ENCODE data around the gene CEP41.
"Not testable (repeated sequence)": the region's sequence is repeated elsewhere in the genome, so short reads cannot be mapped to it uniquely, and the experiment has no call there.

The CEP41 gene

GRCh38 chr7:130461272-130461671 is 20.5 kb upstream of the CEP41 start:
- no peak for DNase-seq (ENCODE audit: low read depth)

DNA sequence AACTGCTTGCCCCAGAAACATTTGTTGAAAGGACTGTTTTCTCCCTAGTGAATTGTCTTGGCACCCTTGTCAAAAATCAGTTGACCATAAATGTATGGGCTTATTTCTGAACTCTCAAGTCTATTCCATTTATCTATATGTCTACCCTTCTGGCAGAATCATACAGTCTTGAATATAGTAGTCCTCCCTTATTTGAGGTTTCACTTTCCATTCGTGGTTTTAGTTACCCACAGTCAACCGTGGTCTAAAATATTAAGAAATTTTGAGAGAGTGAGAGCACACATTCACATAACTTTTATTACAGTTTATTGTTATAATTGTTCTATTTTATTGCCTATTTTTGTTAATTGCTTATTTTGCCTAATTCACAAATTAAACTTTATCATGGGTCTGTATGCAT is 17.4 kb upstream of the CEP41 start:
- no peak for DNase-seq (ENCODE audit: low read depth)

GRCh38 chr7:130454959-130455358 is 14.1 kb upstream of the CEP41 start:
- no peak for DNase-seq (ENCODE audit: low read depth)

GRCh38 chr7:130452951-130453350 is 12.1 kb upstream of the CEP41 start:
- DNase-seq (ENCODE audit: low read depth) = no peak

DNA sequence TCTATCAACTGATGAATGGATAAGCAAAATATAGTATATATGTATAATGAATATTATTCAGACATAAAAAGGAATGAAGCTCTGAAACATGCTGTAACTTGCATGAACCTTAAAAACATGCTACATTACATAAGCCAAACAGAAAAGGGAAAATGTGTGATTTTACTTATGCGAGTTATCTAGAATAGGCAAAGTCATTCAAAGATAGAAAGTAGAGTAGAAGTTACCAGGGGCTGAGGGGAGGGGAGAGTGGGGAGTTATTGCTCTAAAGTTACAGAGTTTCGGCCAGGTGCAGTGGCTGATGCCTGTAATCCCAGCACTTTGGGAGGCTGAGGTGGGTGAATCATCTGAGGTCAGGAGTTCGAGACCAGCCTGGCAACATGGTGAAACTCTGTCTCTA is 10.5 kb upstream of the CEP41 start:
- DNase-seq (ENCODE audit: low read depth) = not testable (repeated sequence)

- DNase-seq (ENCODE audit: low read depth) = no peak
Observed at GRCh38 chr7:130446259-130446658, 5.4 kb upstream of the CEP41 start.

GRCh38 chr7:130444751-130445407 is 4.1 kb upstream of the CEP41 start:
- no peak for DNase-seq (ENCODE audit: low read depth)

DNA sequence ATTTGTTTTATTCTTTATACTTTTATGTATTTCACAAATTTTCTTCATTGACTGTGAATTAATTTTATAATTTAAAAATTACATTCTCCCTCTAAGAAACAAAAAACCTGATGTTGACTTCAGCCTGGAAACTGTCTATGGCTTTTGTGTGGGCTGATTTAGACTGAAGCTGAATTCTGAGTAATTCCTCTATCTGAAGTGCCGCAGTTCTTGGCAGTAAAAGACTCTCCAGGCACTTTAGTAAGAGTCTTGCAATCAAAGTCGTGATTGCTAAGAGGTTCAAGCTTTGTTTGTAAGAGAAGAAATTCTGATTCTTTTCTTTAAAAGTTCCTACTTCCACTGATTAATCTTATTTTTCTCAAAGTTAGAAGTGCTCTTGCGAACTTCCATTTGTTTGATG is 3.4 kb upstream of the CEP41 start:
- no peak for DNase-seq (ENCODE audit: low read depth)

DNA sequence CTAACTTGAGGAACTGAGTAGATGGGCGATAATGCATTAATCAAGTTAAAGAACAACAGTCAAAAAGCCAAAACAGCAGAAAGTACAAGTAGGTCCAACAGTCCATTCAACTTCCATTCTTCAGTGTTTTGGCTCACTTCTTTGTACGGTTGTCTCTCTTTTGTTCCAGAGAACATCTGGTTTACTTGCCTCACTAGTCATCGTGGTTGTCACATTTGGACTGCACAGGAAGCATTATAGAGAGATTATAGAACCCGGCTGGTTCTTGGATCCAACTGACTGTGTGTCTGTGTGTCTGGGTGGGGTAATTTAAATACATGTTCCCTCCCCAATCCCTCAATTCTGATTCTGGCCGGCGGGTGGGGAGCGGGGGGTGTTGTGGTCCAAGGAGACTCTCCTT is 1.8 kb upstream of the CEP41 start:
- no peak for DNase-seq (ENCODE audit: low read depth)

- DNase-seq (ENCODE audit: low read depth) = no peak
Observed at GRCh38 chr7:130441408-130441869, 623 bp upstream of the CEP41 start.

DNA sequence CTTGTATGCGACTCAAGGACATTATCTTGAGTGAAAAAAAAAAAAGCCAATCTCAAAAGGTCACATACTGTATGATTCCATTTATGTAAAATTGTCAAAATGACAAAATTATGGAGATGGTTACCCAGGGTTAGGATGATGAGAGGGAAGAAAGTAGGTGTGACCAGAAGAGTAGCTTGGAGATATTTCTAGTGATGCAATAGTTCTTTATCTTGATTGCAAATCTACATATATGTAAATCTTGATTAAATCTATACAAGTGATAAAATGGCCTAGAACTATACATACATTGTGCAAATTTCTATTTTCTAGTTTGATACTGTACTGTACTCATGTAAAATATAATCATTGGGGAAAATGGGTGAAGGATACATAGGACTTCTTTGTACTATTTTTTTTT is 4.6 kb downstream of the CEP41 start:
- DNase-seq (ENCODE audit: low read depth) = no peak

- no peak for DNase-seq (ENCODE audit: low read depth)
Observed at GRCh38 chr7:130435311-130435854, 5.4 kb downstream of the CEP41 start.

DNA sequence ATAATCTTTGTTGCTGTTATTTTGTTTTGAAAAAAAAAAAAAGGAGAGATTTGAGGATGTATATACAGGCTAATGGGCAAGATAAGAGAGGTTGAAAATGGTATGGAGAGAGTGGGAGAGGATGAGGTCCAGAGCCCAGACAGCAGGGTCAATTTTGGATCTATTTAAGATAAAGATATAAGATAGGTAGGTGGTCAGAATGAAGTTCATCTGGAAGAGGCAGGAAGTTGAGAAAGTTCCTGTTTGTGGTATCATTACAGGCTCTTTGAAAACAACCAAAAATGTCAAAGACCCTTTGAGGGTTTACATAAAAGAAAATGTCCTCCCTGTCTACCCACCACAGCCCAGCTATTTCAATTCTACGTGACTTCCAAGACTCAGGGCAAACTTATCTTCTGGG is 7.5 kb downstream of the CEP41 start:
- no peak for DNase-seq (ENCODE audit: low read depth)

GRCh38 chr7:130432886-130433285 is 7.9 kb downstream of the CEP41 start:
- no peak for DNase-seq (ENCODE audit: low read depth)

DNA sequence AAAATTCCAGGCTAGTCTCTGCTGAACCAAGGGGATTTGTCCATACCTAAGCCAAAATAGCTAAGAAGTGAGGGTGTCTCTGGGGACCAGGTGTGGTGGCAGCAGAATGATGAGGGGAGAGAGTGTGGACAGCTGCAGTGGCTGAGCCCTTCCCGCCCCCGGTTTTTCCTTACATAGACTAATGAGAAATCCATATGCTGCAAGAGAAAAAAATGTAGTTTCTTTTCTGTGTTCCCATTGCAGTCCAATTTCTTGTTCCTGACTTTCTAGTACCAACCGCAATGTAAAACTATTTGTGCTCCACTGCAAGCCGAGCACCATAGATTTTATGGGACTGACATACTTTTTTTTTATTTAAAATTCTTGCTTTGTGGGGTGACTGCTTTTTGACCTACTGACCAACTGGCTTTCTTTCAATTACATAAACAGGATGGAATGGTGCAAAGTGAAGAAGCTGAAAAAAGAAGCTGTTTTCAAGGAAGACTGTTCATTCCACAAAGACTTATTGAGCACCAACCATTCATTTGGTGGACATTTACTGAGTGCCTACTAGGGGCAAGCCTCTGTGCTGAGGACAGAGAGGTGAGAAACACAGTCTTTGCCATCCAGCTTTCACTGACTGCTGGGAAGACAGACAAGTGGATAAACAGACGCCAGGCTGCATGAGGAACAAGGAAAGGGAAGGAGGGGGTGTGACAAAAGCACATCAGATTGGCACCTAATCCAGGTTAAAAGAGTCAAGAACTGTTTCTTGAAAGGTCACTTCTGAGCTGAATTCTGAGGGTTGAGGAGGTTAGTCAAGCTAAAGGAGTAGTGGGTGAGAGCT is 9.8 kb downstream of the CEP41 start:
- no peak for DNase-seq (ENCODE audit: low read depth)

DNA sequence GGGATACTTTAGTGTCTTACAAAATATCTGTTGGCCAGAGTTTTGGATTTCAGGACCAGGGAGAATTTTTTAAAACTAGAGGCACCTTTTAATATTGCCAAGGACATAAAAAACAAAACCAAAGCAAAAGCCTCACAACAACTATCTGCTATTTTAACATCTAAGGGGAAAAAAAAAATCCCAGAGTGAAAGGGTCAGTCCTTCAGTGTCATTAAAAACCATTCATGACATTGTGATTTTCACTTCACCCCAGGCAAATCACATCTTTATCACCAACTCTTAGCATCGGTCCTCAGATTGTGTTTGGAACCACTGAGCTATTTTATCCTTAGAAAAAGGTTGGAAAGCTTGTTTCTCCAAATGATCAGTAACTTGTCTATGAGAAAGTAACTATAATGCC is 10.7 kb downstream of the CEP41 start:
- DNase-seq (ENCODE audit: low read depth) = no peak

- no peak for DNase-seq (ENCODE audit: low read depth)
Observed at GRCh38 chr7:130429019-130429418, 11.8 kb downstream of the CEP41 start.

DNA sequence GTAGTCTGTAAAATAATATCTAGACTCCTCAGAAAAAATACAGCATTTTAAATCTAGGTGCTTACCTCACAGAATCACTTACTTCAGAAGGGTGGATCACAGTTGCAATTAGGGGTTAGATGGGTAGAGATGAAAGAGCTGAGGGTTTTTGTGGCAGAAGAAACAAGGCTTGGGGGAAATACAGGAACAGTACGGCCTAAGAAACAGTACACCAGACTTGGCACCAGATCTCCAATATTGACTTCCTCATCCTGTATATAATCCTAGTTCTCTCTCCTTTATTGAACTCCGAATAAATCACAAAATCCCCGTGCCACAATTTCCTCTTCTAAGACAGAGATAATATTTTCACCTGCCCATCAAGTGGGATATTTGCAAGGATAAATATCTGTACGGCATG is 14.3 kb downstream of the CEP41 start:
- no peak for DNase-seq (ENCODE audit: low read depth)

- no peak for DNase-seq (ENCODE audit: low read depth)
Observed at GRCh38 chr7:130425796-130426195, 15.0 kb downstream of the CEP41 start.

DNA sequence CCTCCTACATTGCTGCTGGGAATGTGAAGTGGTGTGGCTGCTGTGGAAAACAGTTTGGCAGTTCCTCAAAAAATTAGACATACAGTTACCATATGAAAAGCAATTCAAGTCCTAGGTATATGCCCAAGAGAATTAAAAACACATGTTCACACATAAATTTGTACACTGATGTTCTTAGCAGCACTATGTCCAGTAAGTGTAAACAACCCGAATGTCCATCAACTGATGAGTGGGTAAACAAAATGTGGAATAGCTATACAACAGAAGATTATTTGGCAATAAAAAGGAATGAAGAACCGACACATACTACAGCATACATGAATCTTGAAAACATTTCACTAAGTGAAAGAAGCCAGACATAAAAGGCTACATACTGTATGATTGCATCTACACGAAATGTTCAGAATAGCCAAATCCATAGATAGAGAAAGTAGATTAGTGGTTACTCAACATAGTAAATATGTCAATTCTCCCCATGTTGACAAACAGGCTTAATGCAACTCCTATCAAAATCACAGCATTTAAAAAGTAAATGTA is 17.2 kb downstream of the CEP41 start:
- DNase-seq (ENCODE audit: low read depth) = no peak

GRCh38 chr7:130421684-130422083 is 19.1 kb downstream of the CEP41 start:
- no peak for DNase-seq (ENCODE audit: low read depth)

GRCh38 chr7:130420943-130421578 is 19.8 kb downstream of the CEP41 start:
- no peak for DNase-seq (ENCODE audit: low read depth)

GRCh38 chr7:130419658-130420057 is 21.2 kb downstream of the CEP41 start:
- no peak for DNase-seq (ENCODE audit: low read depth)

Measured in stimulated activated CD8-positive, alpha-beta memory T cell treated with anti-CD3 and anti-CD28 coated beads, Interleukin-7, amount 100 ng/mL, for 24 hours (primary cell).